RWPE2 (cell line): Measurements from ENCODE around the gene NHS.

Experiments
- ATAC-seq: fragments of 200-7000 bp; cut with Tn5 transposase; 3 replicates; pipeline ENCODE4 v1.9.1; 2021; ENCODE audit warnings: low read depth
- DNase-seq: peaks from one replicate; pipeline ENCODE4 v3.0.0-alpha.2; 2020; ENCODE audit warnings: low spot score
- H3K27ac ChIP-seq: fragments of 450-650 bp; 2 replicates; pipeline ENCODE4 v1.5.1; 2017; ENCODE audit warnings: mild to moderate bottlenecking; ENCODE audit not compliant: poor library complexity, severe bottlenecking
- H3K27me3 ChIP-seq: fragments of 250-450 bp; sonication (Bioruptor Pico); 2 replicates; pipeline ENCODE4 v1.5.1; 2021; ENCODE audit warnings: mild to moderate bottlenecking, moderate library complexity; ENCODE audit not compliant: insufficient read depth, poor library complexity, severe bottlenecking
- H3K36me3 ChIP-seq: fragments of 250-450 bp; sonication (Bioruptor Pico); 2 replicates; pipeline ENCODE4 v1.5.1; 2020; ENCODE audit warnings: low read depth, mild to moderate bottlenecking, moderate library complexity
- H3K4me1 ChIP-seq: fragments of 250-450 bp; sonication (Bioruptor Pico); 2 replicates; pipeline ENCODE4 v1.5.1; 2021; ENCODE audit warnings: mild to moderate bottlenecking, moderate library complexity; ENCODE audit not compliant: insufficient read depth, poor library complexity, severe bottlenecking
- H3K4me3 ChIP-seq: fragments of 250-450 bp; sonication (Bioruptor Pico); 2 replicates; pipeline ENCODE4 v1.5.1; 2021; ENCODE audit warnings: mild to moderate bottlenecking, moderate library complexity; ENCODE audit not compliant: severe bottlenecking
- H3K9me3 ChIP-seq: fragments of 250-450 bp; sonication (Bioruptor Pico); 2 replicates; pipeline ENCODE4 v1.5.1; 2021; ENCODE audit warnings: mild to moderate bottlenecking, moderate library complexity; ENCODE audit not compliant: severe bottlenecking
- CTCF ChIP-seq: fragments of 450-650 bp; IDR thresholded peaks from one replicate; pipeline ENCODE4 v1.5.1; 2017; ENCODE audit warnings: mild to moderate bottlenecking, moderate library complexity; ENCODE audit not compliant: poor library complexity, severe bottlenecking

Gene NHS

GRCh38 chrX:17606231-17606630 lies 231.2 kb downstream of the NHS start:
- H3K27me3 ChIP-seq, result no peaks in the 10 kb centered on the region
- no peak for TF ChIP-seq CTCF
- DNase-seq (no peak), ATAC-seq (no peak)
- H3K36me3 ChIP-seq, result no peaks in the 10 kb centered on the region
- H3K27ac ChIP-seq, result no peak overlapping the region
- no peak overlapping the region for H3K4me3 ChIP-seq
- H3K4me1 ChIP-seq, result no peaks in the 10 kb centered on the region
- no peaks in the 10 kb centered on the region for H3K9me3 ChIP-seq

GRCh38 chrX:17608888-17609287 lies 233.9 kb downstream of the NHS start:
- Histone ChIP-seq H3K9me3 (no peaks in the 10 kb centered on the region), H3K27me3 (no peaks in the 10 kb centered on the region), H3K36me3 (no peaks in the 10 kb centered on the region), H3K4me3 (no peak overlapping the region), H3K27ac (peak overlapping the region; percentile 14), H3K4me1 (peaks cover 4% of the 10 kb centered on the region)
- ATAC-seq, result peak; percentile 76
- no peak for TF ChIP-seq CTCF
- no peak for DNase-seq

GRCh38 chrX:17610788-17611187 lies 235.8 kb downstream of the NHS start:
- no peak overlapping the region for H3K4me3 ChIP-seq
- ATAC-seq (no peak), DNase-seq (no peak)
- H3K27ac ChIP-seq, result no peak overlapping the region
- H3K36me3 ChIP-seq, result no peaks in the 10 kb centered on the region
- no peaks in the 10 kb centered on the region for H3K9me3 ChIP-seq
- no peak for TF ChIP-seq CTCF
- H3K4me1 ChIP-seq, result peaks cover 7% of the 10 kb centered on the region
- no peaks in the 10 kb centered on the region for H3K27me3 ChIP-seq

GRCh38 chrX:17613979-17614588 lies 239.1 kb downstream of the NHS start:
- peak; percentile 78 for ATAC-seq

More at GRCh38 chrX:17613979-17614588, 239.1 kb downstream of the NHS start:
- Histone ChIP-seq H3K36me3 (no peaks in the 10 kb centered on the region), H3K9me3 (no peaks in the 10 kb centered on the region), H3K27ac (no peak overlapping the region), H3K4me3 (no peak overlapping the region), H3K27me3 (no peaks in the 10 kb centered on the region), H3K4me1 (peaks cover 7% of the 10 kb centered on the region)
- TF ChIP-seq CTCF, result no peak
- no peak for DNase-seq
